Fibroblast of the aortic adventitia (primary cell): Measurements from ENCODE around the gene SLC41A3. TPM values are rescaled to one million over a fixed set of nuclear protein-coding genes. Genes with fewer than 3 reads are reported as not detected.

ENCODE experiments used
- DNase-seq: peaks from one replicate; pipeline ENCODE4 v3.0.0-alpha.2; 2010; ENCODE audit warnings: low read depth
- H3K4me3 ChIP-seq: 2 replicates; pipeline ENCODE4 v1.5.1; 2011; ENCODE audit warnings: low read depth, mild to moderate bottlenecking, control low read depth, low read length, moderate library complexity
- CTCF ChIP-seq: IDR thresholded peaks from 2 replicates; pipeline ENCODE4 v1.5.1; 2011; ENCODE audit warnings: mild to moderate bottlenecking, low read length, control low read depth, inconsistent platforms; ENCODE audit not compliant: insufficient read depth
- total RNA-seq: library from RNA; depleted of rRNA; stranded (reverse); fragments of >200 nt; gene quantifications from 2 replicates; pipeline ENCODE4 v1.2.3, GENCODE V29; 2012; ENCODE audit warnings: low replicate concordance

The SLC41A3 gene
- total RNA-seq, 1 donor: 40.0 TPM

GRCh38 chr3:126121074-126121473 lies 37.1 kb upstream of the SLC41A3 start:
- H3K4me3 ChIP-seq: no peak overlapping the region
- no peak for TF ChIP-seq CTCF
- DNase-seq: no peak

GRCh38 chr3:126119976-126120375 lies 36.1 kb upstream of the SLC41A3 start:
- DNase-seq: no peak
- TF ChIP-seq CTCF: no peak
- no peak overlapping the region for H3K4me3 ChIP-seq

- no peak for DNase-seq
- no peak overlapping the region for H3K4me3 ChIP-seq
- TF ChIP-seq CTCF: no peak
These were observed 35.2 kb upstream of the SLC41A3 start for GRCh38 chr3:126119008-126119675.

- TF ChIP-seq CTCF: no peak
- DNase-seq: no peak
These were observed 34.7 kb upstream of the SLC41A3 start for GRCh38 chr3:126118591-126118990.

GRCh38 chr3:126117786-126118185 lies 33.9 kb upstream of the SLC41A3 start:
- H3K4me3 ChIP-seq: no peak overlapping the region
- DNase-seq: no peak
- no peak for TF ChIP-seq CTCF

More at GRCh38 chr3:126118591-126118990, 34.7 kb upstream of the SLC41A3 start:
- no peak overlapping the region for H3K4me3 ChIP-seq

GRCh38 chr3:126117212-126117611 lies 33.3 kb upstream of the SLC41A3 start:
- TF ChIP-seq CTCF: no peak
- H3K4me3 ChIP-seq: no peak overlapping the region
- no peak for DNase-seq

- H3K4me3 ChIP-seq: no peak overlapping the region
- DNase-seq: no peak
- no peak for TF ChIP-seq CTCF
These were observed 32.6 kb upstream of the SLC41A3 start for GRCh38 chr3:126116526-126116925.
